HG03460 (cell line): ENCODE measurements around the gene TM9SF1.
A peak's percentile ranks its signal among the peaks of the same experiment; 100 is the strongest.

Experiments
- ATAC-seq: cut with Tn5 transposase; IDR thresholded peaks from one replicate; pipeline ENCODE4 v1.9.1; 2021; ENCODE audit not compliant: unreplicated experiment

TM9SF1 gene

DNA sequence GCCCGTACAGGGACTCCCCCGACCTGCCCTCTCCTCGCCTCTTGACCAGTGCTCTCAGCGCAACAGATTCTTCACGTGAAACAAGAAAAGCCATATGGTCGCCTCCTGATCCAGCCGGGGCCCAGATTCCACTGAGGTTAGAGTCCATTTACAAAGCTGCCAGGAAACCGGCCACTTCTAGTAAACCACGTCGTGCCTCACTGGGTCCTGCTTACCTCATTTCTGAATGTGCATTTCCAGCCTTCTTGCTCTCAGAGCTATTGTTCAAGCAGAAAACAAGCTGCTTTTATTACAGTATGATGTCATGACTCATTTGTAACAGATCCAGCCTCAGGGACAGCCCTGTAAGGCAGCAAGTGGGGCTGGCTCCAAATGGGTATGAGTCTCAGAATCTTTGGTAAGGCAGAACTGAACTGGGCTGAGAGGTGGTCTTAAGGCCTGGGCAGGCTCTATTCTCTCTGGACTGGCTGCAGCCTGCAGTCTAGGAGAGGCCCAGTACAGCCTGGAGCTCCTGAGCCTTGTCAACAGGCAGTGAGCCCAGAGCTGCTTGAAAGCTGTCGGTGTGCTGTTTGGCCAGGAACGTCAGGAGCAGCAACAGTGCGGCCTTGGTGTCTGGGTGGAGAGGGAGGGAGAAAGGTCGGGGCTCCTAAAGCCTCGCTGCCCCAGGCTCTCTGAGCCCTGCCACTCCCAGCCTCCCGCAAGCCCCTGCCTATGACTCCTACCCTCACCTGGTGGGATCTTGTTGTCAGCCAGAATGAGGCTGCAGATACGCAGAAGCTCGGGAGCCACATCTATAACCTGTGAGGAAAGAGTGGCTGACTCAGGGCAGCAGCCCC lies 15.1 kb downstream of the TM9SF1 start:
- no peak for ATAC-seq

GRCh38 chr14:24179294-24179960 lies 15.8 kb downstream of the TM9SF1 start:
- ATAC-seq = no peak

DNA sequence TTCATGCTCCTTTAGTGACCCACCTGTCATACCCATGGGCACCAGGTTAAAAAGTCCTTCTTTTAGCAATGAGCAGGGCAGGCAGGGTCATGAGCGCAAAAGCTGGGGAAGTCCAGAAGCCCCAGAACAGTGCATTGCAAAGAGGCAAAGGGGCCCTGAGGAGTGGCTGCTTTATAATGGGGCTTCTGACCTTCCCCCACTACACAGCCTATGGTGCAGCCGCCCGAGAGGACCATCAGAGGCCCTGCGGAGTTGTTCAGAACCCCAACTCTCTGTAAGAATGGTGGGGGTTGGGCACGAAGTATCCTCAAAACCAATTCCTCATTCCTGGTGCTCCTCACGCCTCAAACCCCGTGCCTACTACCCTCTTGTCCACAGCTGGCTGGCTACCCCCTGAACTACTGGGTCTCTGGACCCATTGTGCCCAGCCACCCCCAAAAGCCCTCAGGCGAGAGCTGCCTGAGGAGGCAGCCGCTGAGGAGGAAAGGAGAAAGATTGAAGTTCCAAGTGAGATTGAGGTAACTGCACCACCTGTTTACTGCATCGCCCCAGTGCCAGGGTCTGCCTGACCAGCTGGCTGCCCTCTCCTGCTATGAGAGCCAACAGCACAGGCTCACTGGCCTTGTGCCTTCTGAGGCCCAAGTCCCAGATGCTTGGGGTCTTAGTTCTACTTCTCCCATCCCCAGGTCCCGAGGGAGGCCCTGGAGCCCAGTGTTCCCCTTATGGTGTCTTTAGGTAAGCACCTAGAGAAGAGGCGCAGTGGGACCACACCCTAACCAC lies 16.7 kb downstream of the TM9SF1 start:
- no peak for ATAC-seq

- ATAC-seq = no peak
Measured at GRCh38 chr14:24177891-24178290, 17.4 kb downstream of the TM9SF1 start.

DNA sequence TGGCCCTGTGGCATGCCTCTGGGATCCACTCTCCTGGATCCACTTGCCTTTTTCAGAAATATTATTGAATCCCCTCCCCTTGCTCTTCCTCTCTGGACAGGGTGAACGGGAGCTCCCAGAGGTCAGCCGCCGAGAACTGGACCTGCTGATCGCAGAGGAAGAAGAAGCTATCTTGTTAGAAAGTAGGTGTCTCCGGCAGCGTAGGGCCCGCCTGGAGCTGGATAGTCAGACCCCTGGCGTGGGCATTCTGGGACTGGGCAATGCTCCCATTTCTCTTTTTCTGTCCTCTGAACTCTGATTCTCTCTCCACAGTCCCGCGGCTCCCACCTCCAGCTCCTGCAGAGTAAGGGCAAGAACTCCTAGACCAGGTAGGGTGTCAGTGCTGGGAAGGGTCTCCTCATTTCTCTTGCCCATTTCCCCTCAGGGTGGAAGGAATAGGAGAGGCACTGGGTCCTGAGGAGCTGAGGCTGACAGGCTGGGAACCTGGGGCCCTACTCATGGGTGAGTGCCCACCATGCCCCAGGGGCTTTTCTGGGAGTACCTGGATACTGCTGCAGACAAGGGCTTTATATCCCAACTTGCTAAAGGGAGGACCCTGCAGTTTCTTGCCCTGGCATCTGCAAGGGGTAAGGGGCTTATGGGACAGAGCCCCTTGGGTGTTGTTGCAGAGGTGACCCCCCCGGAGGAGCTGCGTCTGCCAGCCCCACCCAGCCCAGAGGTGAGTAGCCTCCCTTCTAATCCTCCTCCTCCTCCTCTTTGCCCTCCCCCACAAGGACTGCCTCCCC lies 18.0 kb downstream of the TM9SF1 start:
- ATAC-seq = no peak

GRCh38 chr14:24176599-24176998 lies 18.6 kb downstream of the TM9SF1 start:
- ATAC-seq = no peak

GRCh38 chr14:24172871-24173281 lies 22.4 kb downstream of the TM9SF1 start:
- no peak for ATAC-seq

DNA sequence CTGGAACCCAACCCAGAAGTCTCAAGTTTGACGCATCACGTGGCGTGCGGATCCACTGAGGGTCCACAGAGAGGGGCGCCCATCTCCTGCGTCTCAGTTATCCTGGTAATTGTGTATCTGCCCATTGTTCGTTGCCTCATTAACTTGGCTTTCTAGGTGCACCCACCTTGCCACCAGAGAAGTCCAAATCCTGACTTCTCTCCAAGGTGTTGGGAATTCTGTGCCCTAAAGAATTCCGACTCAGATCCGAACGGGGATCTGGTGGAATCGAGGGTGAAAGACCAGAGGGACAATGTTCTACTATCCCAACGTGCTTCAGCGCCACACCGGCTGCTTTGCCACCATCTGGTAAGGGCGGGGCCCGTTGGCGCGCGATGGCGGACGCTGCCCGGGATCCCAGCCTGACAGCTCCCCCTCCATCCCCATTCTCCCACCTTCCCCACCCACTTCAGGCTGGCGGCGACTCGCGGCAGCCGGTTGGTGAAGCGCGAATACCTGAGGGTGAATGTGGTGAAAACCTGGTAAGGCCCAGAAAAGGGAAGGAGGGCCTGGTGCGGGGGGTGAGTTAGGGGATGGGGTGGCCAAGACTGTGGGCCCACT lies 22.9 kb downstream of the TM9SF1 start:
- ATAC-seq = no peak

GRCh38 chr14:24171422-24172260 lies 23.6 kb downstream of the TM9SF1 start, which contains the start of gene REC8:
Gene REC8 (plus strand): TSS chr14:24172080. CDS start chr14:24172553, 473 bp downstream.
- peak; percentile 88 for ATAC-seq

DNA sequence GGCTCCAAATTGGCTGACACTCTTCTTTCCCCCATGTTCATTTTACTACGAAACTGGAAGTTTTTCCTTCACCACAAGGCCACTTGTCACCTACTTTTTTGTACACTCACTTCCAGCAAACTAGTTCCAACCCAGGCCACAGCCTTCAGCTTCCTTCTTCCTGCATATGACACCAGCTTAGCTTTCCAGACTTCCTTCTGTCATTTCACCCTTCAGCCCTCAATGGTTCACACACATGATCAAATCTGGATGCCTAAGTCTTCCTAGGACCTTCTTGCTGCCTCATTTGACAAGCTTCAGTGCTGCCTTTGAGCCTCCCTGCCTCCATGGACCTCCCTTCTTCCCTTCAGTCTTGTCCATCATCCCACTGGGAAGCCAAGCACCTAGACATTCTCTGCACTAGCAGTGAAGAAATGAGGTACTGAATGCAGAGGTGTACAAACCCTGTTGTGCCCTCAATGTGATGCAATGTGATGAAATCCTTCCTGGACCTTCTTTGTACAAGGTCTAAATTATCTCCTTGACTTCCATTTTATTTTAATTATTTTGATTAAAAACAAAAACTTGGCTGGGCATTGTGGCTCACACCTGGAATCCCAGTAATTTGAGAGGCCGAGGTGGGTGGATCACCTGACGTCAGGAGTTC lies 27.6 kb downstream of the TM9SF1 start:
- no peak for ATAC-seq

GRCh38 chr14:24165785-24166184 lies 29.5 kb downstream of the TM9SF1 start:
- no peak for ATAC-seq

DNA sequence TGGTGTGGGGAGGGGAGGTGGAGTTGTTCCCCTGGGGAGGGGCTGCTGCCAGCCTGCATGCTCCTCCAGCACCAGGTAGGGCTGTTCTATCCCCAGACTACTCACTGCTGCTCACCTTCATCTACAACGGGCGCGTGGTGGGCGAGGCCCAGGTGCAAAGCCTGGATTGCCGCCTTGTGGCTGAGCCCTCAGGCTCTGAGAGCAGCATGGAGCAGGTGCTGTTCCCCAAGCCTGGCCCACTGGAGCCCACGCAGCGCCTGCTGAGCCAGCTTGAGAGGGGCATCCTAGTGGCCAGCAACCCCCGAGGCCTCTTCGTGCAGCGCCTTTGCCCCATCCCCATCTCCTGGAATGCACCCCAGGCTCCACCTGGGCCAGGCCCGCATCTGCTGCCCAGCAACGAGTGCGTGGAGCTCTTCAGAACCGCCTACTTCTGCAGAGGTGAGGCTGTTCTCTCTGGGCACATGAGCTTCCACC lies 30.7 kb downstream of the TM9SF1 start:
- no peak for ATAC-seq

DNA sequence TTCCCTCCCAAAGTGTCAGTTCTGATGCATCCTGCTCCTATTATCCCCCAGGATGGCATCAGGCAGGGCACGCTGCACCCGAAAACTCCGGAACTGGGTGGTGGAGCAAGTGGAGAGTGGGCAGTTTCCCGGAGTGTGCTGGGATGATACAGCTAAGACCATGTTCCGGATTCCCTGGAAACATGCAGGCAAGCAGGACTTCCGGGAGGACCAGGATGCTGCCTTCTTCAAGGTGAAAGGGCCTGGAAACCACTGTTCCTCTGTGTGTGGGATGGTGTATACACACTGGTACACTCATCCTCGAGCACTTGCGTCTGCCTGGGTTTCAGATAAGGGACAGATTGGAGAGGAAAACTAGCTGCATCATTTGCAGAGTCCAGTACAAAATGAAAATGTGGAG lies 33.1 kb downstream of the TM9SF1 start:
- no peak for ATAC-seq

DNA sequence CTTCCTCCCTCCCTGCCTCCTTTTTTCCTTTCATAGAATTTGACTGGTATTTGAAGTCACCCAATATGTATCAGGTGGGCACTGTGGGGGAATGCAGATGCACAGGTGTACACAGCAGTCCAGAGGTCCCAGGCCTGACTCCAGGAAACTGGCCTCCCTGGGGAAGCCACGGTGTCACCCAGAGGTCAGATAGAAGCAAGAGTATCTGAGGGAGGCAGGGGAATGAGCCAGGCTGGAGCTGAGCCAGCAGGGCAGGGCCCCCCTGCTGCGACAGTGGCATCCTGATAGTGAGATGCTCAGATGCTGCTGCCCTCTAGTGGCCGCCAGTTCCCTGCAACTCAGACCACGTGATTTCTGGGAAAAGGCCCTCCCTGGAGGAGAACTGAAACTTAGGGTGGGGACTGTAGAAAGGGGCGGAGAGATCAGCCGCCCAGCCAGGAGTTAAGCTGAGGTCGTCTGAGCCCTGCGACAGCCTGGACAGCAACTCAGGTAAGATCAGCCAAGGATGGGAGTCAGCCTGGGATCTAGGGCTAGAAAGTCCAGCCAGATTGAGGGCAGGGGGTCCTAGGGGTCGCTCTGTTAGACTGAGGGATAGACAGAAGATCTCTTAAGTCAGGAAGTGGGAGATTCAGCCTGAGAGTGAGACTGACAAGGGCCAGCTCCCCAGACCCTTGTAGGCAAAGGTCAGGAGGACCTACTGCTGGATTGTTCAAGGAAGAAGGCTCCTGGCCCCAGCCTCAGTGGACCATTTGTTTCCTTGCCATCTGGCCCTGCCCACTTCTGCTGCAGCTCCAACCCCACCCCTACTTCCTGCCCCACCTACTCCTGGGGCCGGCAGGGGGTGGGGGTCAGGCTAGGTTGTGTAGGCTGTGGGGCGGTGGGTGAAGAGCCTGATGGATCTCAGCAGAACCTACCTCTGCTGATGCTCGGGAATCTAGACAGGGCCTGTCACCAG lies 34.1 kb downstream of the TM9SF1 start, which contains the start of gene IRF9:
IRF9 (plus strand) TSS at position 416 of the 955 bp plus-strand sequence. CDS start 880 bp downstream, outside the sequence.
- peak; percentile 78 for ATAC-seq

GRCh38 chr14:24160499-24160849 lies 34.8 kb downstream of the TM9SF1 start:
- no peak for ATAC-seq

GRCh38 chr14:24159777-24160498 lies 35.3 kb downstream of the TM9SF1 start:
- no peak for ATAC-seq

DNA sequence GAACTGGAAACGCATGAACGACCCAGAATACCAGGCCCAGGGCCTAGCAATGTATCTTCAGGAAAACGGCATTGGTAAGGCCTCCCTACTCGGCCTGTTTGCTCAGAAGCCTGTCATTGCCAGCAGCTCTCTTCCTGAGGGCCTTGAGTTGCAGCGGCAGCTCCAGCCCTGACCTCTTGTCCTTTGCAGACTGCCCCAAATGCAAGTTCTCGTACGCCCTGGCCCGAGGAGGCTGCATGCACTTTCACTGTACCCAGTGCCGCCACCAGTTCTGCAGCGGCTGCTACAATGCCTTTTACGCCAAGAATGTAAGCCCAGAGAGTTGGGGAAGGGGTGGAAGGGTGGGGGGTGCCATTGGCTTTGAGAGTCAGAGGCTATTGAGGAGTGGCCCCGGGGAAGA lies 37.9 kb downstream of the TM9SF1 start:
- no peak for ATAC-seq
